Fibroblast of mammary gland (primary cell): ENCODE measurements around the gene AQP10.
"Not testable (repeated sequence)": the region's sequence is repeated elsewhere in the genome, so short reads cannot be mapped to it uniquely, and the experiment has no call there.

Experiments used
- DNase-seq: peaks from one replicate; pipeline ENCODE4 v3.0.0-alpha.2; 2010; ENCODE audit warnings: low read depth
- H3K4me3 ChIP-seq: 2 replicates; pipeline ENCODE4 v1.5.1; 2011; ENCODE audit warnings: low read depth, mild to moderate bottlenecking, low read length, moderate library complexity; ENCODE audit not compliant: control insufficient read depth
- CTCF ChIP-seq: conservative IDR thresholded peaks from 2 replicates; pipeline ENCODE4 v1.5.1; 2011; ENCODE audit warnings: low read depth, low read length, inconsistent platforms; ENCODE audit not compliant: control insufficient read depth, insufficient read depth

AQP10 gene

GRCh38 chr1:154329551-154330131 lies 8.7 kb downstream of the AQP10 start:
- H3K4me3 ChIP-seq, result no peak overlapping the region
- TF ChIP-seq CTCF, result no peak
- DNase-seq, result no peak

DNA sequence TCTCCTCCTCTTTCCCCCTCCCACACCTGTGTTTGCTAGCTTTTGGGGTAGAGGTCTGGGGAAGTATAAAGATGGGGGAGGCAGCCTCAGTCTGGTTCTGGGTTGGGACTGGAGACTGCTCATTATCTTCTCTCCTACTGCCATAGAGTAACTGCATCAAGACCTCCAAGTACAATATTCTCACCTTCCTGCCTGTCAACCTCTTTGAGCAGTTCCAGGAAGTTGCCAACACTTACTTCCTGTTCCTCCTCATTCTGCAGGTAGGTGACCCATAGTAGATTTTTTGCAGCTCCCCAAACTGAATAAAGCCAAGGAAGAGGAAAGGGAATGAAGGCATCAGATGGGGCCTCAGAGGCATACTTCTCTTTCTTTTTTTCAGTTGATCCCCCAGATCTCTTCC lies 9.8 kb downstream of the AQP10 start:
- TF ChIP-seq CTCF, result no peak
- DNase-seq, result no peak
- H3K4me3 ChIP-seq, result no peak overlapping the region

DNA sequence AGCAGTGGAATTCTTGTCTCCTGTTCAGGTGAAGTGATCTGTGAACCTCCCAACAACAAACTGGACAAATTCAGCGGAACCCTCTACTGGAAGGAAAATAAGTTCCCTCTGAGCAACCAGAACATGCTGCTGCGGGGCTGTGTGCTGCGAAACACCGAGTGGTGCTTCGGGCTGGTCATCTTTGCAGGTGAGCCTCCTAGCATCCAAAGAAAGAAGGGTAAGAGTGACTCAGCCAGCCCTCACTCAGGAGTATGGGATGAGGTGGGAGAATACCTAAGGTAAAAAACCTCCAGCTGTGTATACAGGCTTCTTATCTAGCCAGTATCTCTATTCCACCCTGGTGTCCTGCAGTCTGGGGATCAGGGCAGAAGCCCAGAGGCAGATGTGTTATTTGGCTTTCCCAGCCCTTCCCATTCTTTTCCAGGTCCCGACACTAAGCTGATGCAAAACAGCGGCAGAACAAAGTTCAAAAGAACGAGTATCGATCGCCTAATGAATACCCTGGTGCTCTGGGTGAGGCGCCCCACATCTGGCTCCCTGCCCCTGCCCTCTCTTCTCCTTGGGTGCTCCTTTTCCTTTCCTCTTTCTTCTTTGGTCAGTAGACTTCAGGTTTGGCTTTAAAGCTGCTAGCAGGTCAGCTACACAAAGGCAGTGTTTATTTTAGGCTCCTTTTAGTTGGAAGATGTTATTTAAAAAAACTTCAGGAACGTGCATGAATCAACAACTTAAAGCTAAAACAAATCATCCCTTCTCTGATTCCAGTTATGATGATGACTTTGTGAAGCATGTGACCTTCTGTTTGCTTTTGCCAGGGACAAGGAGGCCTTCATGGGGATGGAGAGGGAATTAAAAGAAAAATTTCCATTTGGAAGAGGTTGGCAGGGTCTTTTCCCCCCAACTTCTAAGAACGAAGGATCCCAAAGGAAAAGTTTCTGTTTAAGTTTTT lies 13.5 kb downstream of the AQP10 start:
- peak; percentile 37 for DNase-seq
- H3K4me3 ChIP-seq, result no peak overlapping the region
- no peak for TF ChIP-seq CTCF

DNA sequence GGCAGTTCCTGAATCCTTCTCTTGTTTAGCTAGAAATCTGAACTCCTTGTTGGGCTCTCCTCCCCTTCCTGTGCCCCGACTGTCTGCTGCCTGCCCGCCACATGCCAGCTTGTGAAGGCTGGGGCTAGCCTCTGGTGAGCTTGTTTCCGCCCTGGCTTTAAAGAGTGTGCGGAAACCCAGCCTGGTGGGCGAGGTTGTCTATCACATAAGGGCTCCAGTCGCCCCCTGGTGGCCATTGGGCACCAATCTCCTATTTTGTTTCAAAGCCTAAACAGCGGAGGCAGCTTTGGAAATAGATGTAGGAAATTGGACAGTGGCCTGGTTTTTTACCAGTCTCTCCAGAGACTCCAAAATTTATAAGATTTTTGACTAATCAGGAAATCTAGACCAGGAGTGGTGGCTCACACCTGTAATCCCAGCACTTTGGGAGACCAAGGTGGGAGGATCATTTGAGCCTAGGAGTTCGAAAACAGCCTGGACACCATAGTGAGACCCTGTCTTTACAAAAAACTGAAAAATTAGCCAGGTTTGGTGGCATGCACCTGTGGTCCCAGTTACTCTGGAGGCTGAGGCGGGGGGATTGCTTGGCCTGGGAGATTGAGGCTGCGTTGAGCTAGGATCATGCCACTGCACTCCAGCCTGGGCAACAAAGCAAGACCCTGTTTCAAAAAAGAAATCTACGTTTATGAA lies 14.3 kb downstream of the AQP10 start:
- no peak overlapping the region for H3K4me3 ChIP-seq
- peak; percentile 83 for TF ChIP-seq CTCF
- DNase-seq, result peak; percentile 84

DNA sequence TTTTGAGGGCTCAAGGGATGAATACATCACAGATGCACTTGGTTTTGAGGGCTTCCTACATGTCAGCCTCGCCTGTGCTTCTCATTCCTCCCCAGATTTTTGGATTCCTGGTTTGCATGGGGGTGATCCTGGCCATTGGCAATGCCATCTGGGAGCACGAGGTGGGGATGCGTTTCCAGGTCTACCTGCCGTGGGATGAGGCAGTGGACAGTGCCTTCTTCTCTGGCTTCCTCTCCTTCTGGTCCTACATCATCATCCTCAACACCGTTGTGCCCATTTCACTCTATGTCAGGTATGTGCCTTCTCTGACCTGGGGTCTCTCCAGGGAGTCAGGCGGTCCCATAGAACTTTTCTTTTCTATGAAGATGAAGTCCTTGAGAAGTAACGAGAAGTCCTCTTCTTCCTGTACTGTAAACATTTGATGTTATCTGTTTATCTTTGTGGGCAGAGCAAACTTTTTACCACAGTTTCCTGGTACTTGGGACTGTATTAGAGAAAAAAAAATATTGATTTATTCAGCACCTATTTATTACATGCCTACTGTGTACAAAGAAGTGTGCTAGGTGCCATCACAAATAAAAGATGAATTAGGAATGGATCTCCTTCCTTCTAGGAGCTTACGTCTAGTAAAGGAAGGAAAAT lies 16.5 kb downstream of the AQP10 start:
- H3K4me3 ChIP-seq, result no peak overlapping the region
- no peak for TF ChIP-seq CTCF
- no peak for DNase-seq

GRCh38 chr1:154338875-154339274 lies 18.0 kb downstream of the AQP10 start:
- no peak overlapping the region for H3K4me3 ChIP-seq
- no peak for TF ChIP-seq CTCF
- no peak for DNase-seq

GRCh38 chr1:154341366-154341765 lies 20.5 kb downstream of the AQP10 start:
- DNase-seq, result not testable (repeated sequence)

More at GRCh38 chr1:154341366-154341765, 20.5 kb downstream of the AQP10 start:
- H3K4me3 ChIP-seq, result not testable (repeated sequence)
